HepG2 (cell line): ENCODE measurements around the gene ZBTB7A. TPM values are rescaled to one million over a fixed set of nuclear protein-coding genes. Genes with fewer than 3 reads are reported as not detected.

ENCODE experiments used
- HHEX ChIP-seq: IDR thresholded peaks from 2 replicates; pipeline ENCODE4 v1.6.1; 2016; ENCODE audit warnings: control low read depth
- LCORL ChIP-seq, 2 experiments: fragments of 450-650 bp in 1 of 2; sonication (generic) in 1 of 2; formaldehyde crosslinking in 1 of 2; IDR thresholded peaks; 2 replicates each; pipeline versions ENCODE4 v1.5.0 to v1.6.1; 2017 to 2020; ENCODE audit warnings: antibody characterized with exemption in 1 of 2, missing genetic modification reagents in 1 of 2
- NFATC3 ChIP-seq: sonication (generic); formaldehyde crosslinking; IDR thresholded peaks from 2 replicates; pipeline ENCODE4 v1.5.1; 2020; ENCODE audit warnings: mild to moderate bottlenecking, missing genetic modification reagents
- PPARG ChIP-seq: conservative IDR thresholded peaks from 2 replicates; pipeline ENCODE4 v1.6.1; 2016; ENCODE audit warnings: missing biosample characterization, missing genetic modification reagents
- SP1 ChIP-seq, 2 experiments: fragments of 450-650 bp in 1 of 2; sonication (generic) in 1 of 2; formaldehyde crosslinking in 1 of 2; IDR thresholded peaks; 2 replicates each; pipeline versions ENCODE4 v1.4.0 to v1.6.1; 2016 to 2020; ENCODE audit warnings: missing genetic modification reagents in 1 of 2
- ZBTB42 ChIP-seq: sonication (generic); formaldehyde crosslinking; IDR thresholded peaks from 2 replicates; pipeline ENCODE4 v1.5.0; 2020; ENCODE audit warnings: mild to moderate bottlenecking, missing genetic modification reagents
- ZFP36 ChIP-seq: fragments of 150-350 bp; IDR thresholded peaks from 2 replicates; pipeline ENCODE4 v1.6.1; 2018; ENCODE audit warnings: borderline replicate concordance, low read length, low read depth; ENCODE audit not compliant: partially characterized antibody
- ZNF205 ChIP-seq: IDR thresholded peaks from 2 replicates; pipeline ENCODE4 v1.6.1; 2018; ENCODE audit warnings: missing biosample characterization, missing genetic modification reagents
- ZNF253 ChIP-seq: sonication (generic); formaldehyde crosslinking; IDR thresholded peaks from 2 replicates; pipeline ENCODE4 v1.8.0; 2022; ENCODE audit warnings: mild to moderate bottlenecking, missing genetic modification reagents, borderline replicate concordance
- ZNF33B ChIP-seq: sonication (generic); formaldehyde crosslinking; IDR thresholded peaks from 2 replicates; pipeline ENCODE4 v1.5.1; 2020; ENCODE audit warnings: mild to moderate bottlenecking, missing genetic modification reagents
- ZNF382 ChIP-seq: sonication (generic); formaldehyde crosslinking; IDR thresholded peaks from 2 replicates; pipeline ENCODE4 v1.5.0; 2020; ENCODE audit warnings: missing genetic modification reagents, mild to moderate bottlenecking, borderline replicate concordance
- ZNF629 ChIP-seq: sonication (generic); formaldehyde crosslinking; conservative IDR thresholded peaks from 2 replicates; pipeline ENCODE4 v1.5.0; 2020; ENCODE audit warnings: missing genetic modification reagents
- polyA plus RNA-seq, 8 experiments: library from polyadenylated mRNA; depleted of rRNA in 3 of 8; stranded (reverse) in 7 of 8; unstranded in 1 of 8; fragments of >200 nt; fragmentation: Illumina TruSeq in 4 of 8; extraction: Trizol in 4 of 8; gene quantifications; 2 replicates each; pipeline versions ENCODE4 v1.2.1 to v1.2.3, GENCODE V29; 2011 to 2016; ENCODE audit warnings: low read depth in 4 of 8, missing spikeins in 1 of 8, mixed read lengths in 1 of 8; ENCODE audit not compliant: insufficient read depth in 1 of 8
- total RNA-seq, 5 experiments: library from RNA; depleted of rRNA; stranded (reverse); fragments of >200 nt; fragmentation: Illumina TruSeq; extraction: Trizol; gene quantifications; 2 replicates each; pipeline ENCODE4 v1.2.3, GENCODE V29; 2016; ENCODE audit warnings: low read depth in 1 of 5
- TF ChIP-seq, protein P1 (sequence below): sonication (generic); formaldehyde crosslinking; IDR thresholded peaks from 2 replicates; pipeline ENCODE4 v1.8.1; 2022; ENCODE audit warnings: mild to moderate bottlenecking, missing genetic modification reagents
- TF ChIP-seq, protein P2 (sequence below): sonication (generic); formaldehyde crosslinking; IDR thresholded peaks from 2 replicates; pipeline ENCODE4 v1.4.0; 2020; ENCODE audit warnings: missing genetic modification reagents, borderline replicate concordance
- TF ChIP-seq, protein P3 (sequence below): sonication (generic); formaldehyde crosslinking; IDR thresholded peaks from 2 replicates; pipeline ENCODE4 v1.8.0; 2022; ENCODE audit warnings: mild to moderate bottlenecking, missing genetic modification reagents, borderline replicate concordance
- TF ChIP-seq, protein P4 (sequence below): sonication (generic); formaldehyde crosslinking; IDR thresholded peaks from 2 replicates; pipeline ENCODE4 v1.5.0; 2020; ENCODE audit warnings: mild to moderate bottlenecking, missing genetic modification reagents
- TF ChIP-seq, protein P5 (sequence below): sonication (generic); formaldehyde crosslinking; IDR thresholded peaks from 2 replicates; pipeline ENCODE4 v1.4.0; 2020; ENCODE audit warnings: missing genetic modification reagents
- TF ChIP-seq, protein P6 (sequence below): sonication (generic); formaldehyde crosslinking; IDR thresholded peaks from 2 replicates; pipeline ENCODE4 v1.8.0; 2022; ENCODE audit warnings: mild to moderate bottlenecking, missing genetic modification reagents, moderate library complexity

Gene ZBTB7A
- total and polyA plus RNA-seq, 2 of the 13 experiments (the other 11 are each of a cell fraction or from before 2014, with no cell fraction given) = 3.6 to 4.0 TPM

DNA sequence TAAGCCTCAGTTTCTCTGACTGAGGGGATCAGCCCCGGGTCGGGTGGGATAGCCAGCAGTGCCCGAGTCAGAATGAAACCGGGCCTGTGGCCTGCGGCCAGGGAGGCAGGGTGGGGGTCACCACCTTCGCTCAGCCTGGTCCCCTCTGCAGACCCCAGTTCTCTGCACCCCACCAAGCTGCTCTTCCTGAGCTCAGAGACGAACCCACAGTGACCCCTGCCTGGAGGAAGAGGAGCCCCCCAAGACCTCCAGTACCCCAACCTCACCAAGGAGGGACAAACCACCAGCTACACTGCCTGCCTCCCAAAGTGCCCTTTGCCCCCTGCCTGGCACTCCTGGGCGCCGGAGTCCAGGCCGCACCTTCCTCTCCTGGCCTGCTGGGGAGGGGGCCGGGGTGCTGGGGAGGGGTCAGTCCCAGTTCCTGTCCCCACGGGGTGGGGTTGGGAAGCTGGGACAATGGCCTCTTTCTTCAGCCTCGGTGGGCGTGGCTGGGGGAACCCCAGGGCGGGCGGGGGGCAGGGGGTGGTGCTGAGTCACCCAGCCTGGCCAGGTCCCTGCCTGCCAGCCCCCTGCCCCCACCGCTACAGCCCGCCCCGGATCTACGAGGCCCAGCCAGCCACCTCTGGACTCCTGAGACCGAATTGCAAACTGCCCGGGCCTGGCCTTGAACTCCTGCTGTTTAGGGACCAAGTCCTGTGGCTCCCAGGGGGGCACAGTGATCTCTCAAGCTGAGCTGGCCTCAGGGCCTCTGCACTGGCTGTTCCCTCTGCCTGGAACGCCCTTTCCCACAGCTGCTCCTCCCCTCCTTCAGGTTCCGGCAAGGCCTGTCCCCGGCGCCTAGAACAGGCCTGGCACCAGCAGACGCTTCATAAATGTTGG is 14.3 kb downstream of the ZBTB7A start (continued):
- TF ChIP-seq, protein P1, sequence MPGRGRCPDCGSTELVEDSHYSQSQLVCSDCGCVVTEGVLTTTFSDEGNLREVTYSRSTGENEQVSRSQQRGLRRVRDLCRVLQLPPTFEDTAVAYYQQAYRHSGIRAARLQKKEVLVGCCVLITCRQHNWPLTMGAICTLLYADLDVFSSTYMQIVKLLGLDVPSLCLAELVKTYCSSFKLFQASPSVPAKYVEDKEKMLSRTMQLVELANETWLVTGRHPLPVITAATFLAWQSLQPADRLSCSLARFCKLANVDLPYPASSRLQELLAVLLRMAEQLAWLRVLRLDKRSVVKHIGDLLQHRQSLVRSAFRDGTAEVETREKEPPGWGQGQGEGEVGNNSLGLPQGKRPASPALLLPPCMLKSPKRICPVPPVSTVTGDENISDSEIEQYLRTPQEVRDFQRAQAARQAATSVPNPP (CRISPR knock-in tag) = peak; percentile 53; the same call in 1 of the 2 replicates
- TF ChIP-seq ZNF629 (peak; percentile 86), ZNF33B (CRISPR knock-in tag) (0 out of 2 replicates have a peak, but pooled peaks have one; percentile 48), ZNF382 (CRISPR knock-in tag) (no peak), HHEX (CRISPR knock-in tag) (peak; percentile 56), NFATC3 (CRISPR knock-in tag) (no peak), ZNF205 (CRISPR knock-in tag) (peak; percentile 79; the same call in 1 of the 2 replicates), LCORL (IDR thresholded peaks at IDR 0.05) (0 out of 2 replicates have a peak, but pooled peaks have one; percentile 40), LCORL (CRISPR knock-in tag; IDR thresholded peaks at IDR 0.05) (peak; percentile 93), SP1 (IDR thresholded peaks at IDR 0.05) (no peak), SP1 (CRISPR knock-in tag; IDR thresholded peaks at IDR 0.05) (peak; percentile 81), ZFP36 (no peak), ZNF253 (CRISPR knock-in tag) (no peak), PPARG (CRISPR knock-in tag) (peak; percentile 74), ZBTB42 (CRISPR knock-in tag) (peak; percentile 79; the same call in 1 of the 2 replicates)
- TF ChIP-seq, protein P2, sequence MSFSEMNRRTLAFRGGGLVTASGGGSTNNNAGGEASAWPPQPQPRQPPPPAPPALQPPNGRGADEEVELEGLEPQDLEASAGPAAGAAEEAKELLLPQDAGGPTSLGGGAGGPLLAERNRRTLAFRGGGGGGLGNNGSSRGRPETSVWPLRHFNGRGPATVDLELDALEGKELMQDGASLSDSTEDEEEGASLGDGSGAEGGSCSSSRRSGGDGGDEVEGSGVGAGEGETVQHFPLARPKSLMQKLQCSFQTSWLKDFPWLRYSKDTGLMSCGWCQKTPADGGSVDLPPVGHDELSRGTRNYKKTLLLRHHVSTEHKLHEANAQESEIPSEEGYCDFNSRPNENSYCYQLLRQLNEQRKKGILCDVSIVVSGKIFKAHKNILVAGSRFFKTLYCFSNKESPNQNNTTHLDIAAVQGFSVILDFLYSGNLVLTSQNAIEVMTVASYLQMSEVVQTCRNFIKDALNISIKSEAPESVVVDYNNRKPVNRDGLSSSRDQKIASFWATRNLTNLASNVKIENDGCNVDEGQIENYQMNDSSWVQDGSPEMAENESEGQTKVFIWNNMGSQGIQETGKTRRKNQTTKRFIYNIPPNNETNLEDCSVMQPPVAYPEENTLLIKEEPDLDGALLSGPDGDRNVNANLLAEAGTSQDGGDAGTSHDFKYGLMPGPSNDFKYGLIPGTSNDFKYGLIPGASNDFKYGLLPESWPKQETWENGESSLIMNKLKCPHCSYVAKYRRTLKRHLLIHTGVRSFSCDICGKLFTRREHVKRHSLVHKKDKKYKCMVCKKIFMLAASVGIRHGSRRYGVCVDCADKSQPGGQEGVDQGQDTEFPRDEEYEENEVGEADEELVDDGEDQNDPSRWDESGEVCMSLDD (CRISPR knock-in tag) = peak; percentile 65; the same call in 1 of the 2 replicates
- TF ChIP-seq, protein P3, sequence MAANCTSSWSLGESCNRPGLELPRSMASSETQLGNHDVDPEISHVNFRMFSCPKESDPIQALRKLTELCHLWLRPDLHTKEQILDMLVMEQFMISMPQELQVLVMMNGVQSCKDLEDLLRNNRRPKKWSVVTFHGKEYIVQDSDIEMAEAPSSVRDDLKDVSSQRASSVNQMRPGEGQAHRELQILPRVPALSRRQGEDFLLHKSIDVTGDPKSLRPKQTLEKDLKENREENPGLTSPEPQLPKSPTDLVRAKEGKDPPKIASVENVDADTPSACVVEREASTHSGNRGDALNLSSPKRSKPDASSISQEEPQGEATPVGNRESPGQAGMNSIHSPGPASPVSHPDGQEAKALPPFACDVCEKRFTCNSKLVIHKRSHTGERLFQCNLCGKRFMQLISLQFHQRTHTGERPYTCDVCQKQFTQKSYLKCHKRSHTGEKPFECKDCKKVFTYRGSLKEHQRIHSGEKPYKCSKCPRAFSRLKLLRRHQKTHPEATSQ (CRISPR knock-in tag) = peak; percentile 91; the same call in 1 of the 2 replicates
- TF ChIP-seq, protein P4, sequence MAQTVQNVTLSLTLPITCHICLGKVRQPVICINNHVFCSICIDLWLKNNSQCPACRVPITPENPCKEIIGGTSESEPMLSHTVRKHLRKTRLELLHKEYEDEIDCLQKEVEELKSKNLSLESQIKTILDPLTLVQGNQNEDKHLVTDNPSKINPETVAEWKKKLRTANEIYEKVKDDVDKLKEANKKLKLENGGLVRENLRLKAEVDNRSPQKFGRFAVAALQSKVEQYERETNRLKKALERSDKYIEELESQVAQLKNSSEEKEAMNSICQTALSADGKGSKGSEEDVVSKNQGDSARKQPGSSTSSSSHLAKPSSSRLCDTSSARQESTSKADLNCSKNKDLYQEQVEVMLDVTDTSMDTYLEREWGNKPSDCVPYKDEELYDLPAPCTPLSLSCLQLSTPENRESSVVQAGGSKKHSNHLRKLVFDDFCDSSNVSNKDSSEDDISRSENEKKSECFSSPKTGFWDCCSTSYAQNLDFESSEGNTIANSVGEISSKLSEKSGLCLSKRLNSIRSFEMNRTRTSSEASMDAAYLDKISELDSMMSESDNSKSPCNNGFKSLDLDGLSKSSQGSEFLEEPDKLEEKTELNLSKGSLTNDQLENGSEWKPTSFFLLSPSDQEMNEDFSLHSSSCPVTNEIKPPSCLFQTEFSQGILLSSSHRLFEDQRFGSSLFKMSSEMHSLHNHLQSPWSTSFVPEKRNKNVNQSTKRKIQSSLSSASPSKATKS = no peak
- TF ChIP-seq, protein P5, sequence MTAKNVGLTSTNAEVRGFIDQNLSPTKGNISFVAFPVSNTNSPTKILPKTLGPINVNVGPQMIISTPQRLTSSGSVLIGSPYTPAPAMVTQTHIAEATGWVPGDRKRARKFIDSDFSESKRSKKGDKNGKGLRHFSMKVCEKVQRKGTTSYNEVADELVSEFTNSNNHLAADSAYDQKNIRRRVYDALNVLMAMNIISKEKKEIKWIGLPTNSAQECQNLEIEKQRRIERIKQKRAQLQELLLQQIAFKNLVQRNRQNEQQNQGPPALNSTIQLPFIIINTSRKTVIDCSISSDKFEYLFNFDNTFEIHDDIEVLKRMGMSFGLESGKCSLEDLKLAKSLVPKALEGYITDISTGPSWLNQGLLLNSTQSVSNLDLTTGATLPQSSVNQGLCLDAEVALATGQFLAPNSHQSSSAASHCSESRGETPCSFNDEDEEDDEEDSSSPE (CRISPR knock-in tag) = peak; percentile 43
- TF ChIP-seq, protein P6, sequence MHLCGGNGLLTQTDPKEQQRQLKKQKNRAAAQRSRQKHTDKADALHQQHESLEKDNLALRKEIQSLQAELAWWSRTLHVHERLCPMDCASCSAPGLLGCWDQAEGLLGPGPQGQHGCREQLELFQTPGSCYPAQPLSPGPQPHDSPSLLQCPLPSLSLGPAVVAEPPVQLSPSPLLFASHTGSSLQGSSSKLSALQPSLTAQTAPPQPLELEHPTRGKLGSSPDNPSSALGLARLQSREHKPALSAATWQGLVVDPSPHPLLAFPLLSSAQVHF (CRISPR knock-in tag) = no peak
